GM23248 (cell line): ENCODE data around the gene LRP2BP.

Experiments
- EZH2 ChIP-seq: fragments of 200-600 bp; sonication (generic); IDR thresholded peaks from 2 replicates; pipeline ENCODE4 v1.6.1; 2018; ENCODE audit warnings: antibody characterized with exemption, mild to moderate bottlenecking; ENCODE audit not compliant: insufficient read depth, poor library complexity, severe bottlenecking
- EZH2phosphoT487 ChIP-seq: fragments of 200-600 bp; sonication (generic); IDR thresholded peaks from 2 replicates; pipeline ENCODE4 v1.6.1; 2018; ENCODE audit warnings: antibody characterized with exemption, moderate library complexity, mild to moderate bottlenecking, low read depth; ENCODE audit not compliant: insufficient read depth

GRCh38 chr4:185399466-185399865 lies 3.7 kb upstream of the LRP2BP start:
- TF ChIP-seq EZH2phosphoT487 (no peak), EZH2 (no peak)
